ENCODE results near the gene IPO9. TPM values are rescaled to one million over a fixed set of nuclear protein-coding genes. Genes with fewer than 3 reads are reported as not detected.

Gene IPO9
- total and polyA plus RNA-seq, 2 of the 4 experiments (the other 2 are of a cell fraction), result 14.0 to 23.4 TPM

DNA sequence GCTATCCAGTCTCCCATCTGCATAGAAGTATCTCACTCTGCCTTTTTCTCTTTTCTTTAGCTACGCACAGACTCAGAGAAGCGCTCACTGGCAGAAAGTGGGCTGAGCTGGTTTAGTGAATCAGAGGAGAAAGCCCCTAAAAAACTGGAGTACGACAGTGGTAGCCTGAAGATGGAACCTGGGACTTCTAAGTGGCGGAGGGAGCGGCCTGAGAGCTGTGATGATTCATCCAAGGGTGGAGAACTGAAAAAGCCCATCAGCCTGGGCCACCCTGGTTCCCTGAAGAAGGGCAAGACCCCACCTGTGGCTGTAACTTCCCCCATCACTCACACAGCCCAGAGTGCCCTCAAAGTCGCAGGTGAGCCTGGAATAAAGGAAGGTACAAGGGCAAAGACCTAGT, 48.0 kb upstream of the IPO9 start:
- H3K79me1 ChIP-seq (ENCODE audit: low read depth in 1 of 2, low read length in 2 of 2), result peaks cover 28 to 65% of the 10 kb centered on the region in 2 experiments
- ATAC-seq (ENCODE audit: low read depth), result no peak
- H2BK20ac ChIP-seq (ENCODE audit: low read depth, low read length), result no peak overlapping the region
- H3K9ac ChIP-seq (ENCODE audit: low read depth, low read length), result no peak overlapping the region
- H2AFZ ChIP-seq (replicated peaks; ENCODE audit: low read length, poor library complexity), result no peak overlapping the region
- intact Hi-C loops (cut with micrococcal nuclease), result no loop called here
- H4K5ac ChIP-seq (ENCODE audit: low read depth, low read length), result no peak overlapping the region
- H2BK5ac ChIP-seq (ENCODE audit: low read depth, low read length, poor library complexity, severe bottlenecking), result peak overlapping the region; percentile 45
- H2BK15ac ChIP-seq (ENCODE audit: low read depth, low read length), result no peak overlapping the region
- H2AK9ac ChIP-seq (replicated peaks; ENCODE audit: low read depth, low read length, poor library complexity), result no peak overlapping the region
- H4K91ac ChIP-seq (ENCODE audit: insufficient read depth, low read depth, low read length), result peak overlapping the region; percentile 39; the same call in 1 of the 2 replicates
- BruUV-seq (replicated peaks), result no TSS peak
- no peak overlapping the region for H3K4me3 ChIP-seq (ENCODE audit: insufficient read depth, low read depth, low read length)
- CTCF ChIA-PET, result interaction anchor here (1.3 kb wide), 1 partner anchor 65 kb away, joined by 3 read pairs; no protein-coding TSS in a partner anchor
- 0 out of 2 replicates have a peak overlapping the region, but pooled peaks have one; percentile 29 for H3K4ac ChIP-seq (ENCODE audit: low read depth, low read length)
- dilution Hi-C loops (cut with HindIII; ENCODE audit: low sequenced_read_pairs, unreplicated experiment), result no loop called here
- no peak overlapping the region for H3K56ac ChIP-seq (ENCODE audit: extremely low read depth, insufficient read depth, low read length)
- no peak overlapping the region; the same call in 1 of the 2 replicates for H3K14ac ChIP-seq (replicated peaks; ENCODE audit: low read depth, low read length)
- H4K20me1 ChIP-seq (ENCODE audit: insufficient read depth, low read length), result peaks cover 12% of the 10 kb centered on the region; the same call in 1 of the 2 replicates
- DNase-seq, result no peak
- no peak overlapping the region for H3K18ac ChIP-seq (ENCODE audit: low read depth, low read length)
- POLR2A ChIA-PET (ENCODE audit: unreplicated experiment), result no interaction called here
- 0 out of 2 replicates have a peak overlapping the region, but pooled peaks have one; percentile 15 for H3K23ac ChIP-seq (ENCODE audit: low read depth, low read length)
- H3K9me1 ChIP-seq (ENCODE audit: insufficient read depth, low read length), result peaks cover 7% of the 10 kb centered on the region; the same call in 1 of the 2 replicates
- H3K27ac ChIP-seq (ENCODE audit: insufficient read depth, low read length), result no peak overlapping the region
- H3K4me1 ChIP-seq (ENCODE audit: control insufficient read depth, insufficient read depth, low read length), result peaks cover 9% of the 10 kb centered on the region
- H2AK5ac ChIP-seq (ENCODE audit: low read depth, low read length), result 0 out of 2 replicates have a peak overlapping the region, but pooled peaks have one; percentile 24
- TF ChIP-seq CHD1 (IDR thresholded peaks at IDR 0.05; ENCODE audit: low read depth, low read length) (no peak), MXI1 (IDR thresholded peaks at IDR 0.05; ENCODE audit: borderline replicate concordance, low read depth, low read length) (no peak), RAD21 (IDR thresholded peaks at IDR 0.05; ENCODE audit: low read length) (no peak), MAFK (IDR thresholded peaks at IDR 0.05; ENCODE audit: low read depth, low read length) (no peak), BHLHE40 (IDR thresholded peaks at IDR 0.05; ENCODE audit: low read depth, low read length) (no peak), RFX5 (IDR thresholded peaks at IDR 0.05; ENCODE audit: low read depth, low read length) (no peak)
- TF ChIP-seq, protein P1, sequence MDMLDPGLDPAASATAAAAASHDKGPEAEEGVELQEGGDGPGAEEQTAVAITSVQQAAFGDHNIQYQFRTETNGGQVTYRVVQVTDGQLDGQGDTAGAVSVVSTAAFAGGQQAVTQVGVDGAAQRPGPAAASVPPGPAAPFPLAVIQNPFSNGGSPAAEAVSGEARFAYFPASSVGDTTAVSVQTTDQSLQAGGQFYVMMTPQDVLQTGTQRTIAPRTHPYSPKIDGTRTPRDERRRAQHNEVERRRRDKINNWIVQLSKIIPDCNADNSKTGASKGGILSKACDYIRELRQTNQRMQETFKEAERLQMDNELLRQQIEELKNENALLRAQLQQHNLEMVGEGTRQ (IDR thresholded peaks at IDR 0.05; ENCODE audit: low read depth, low read length), result no peak
- in situ Hi-C loops (cut with MboI; ENCODE audit: low sequenced_read_pairs), result no loop called here
- peak overlapping the region; percentile 13; the same call in 1 of the 2 replicates for H2BK120ac ChIP-seq (ENCODE audit: low read depth, low read length)
- no peaks in the 10 kb centered on the region for H3K9me3 ChIP-seq (ENCODE audit: control insufficient read depth, insufficient read depth, low read length)
- no peak overlapping the region for H4K8ac ChIP-seq (ENCODE audit: low read depth in 2 of 2, low read length in 2 of 2)
- WGBS, 2 experiments (ENCODE audit: extremely low coverage in 2 of 2, insufficient read length in 1 of 2), result 71% methylated on average over 1 of the region's 6 CpGs; no CpG with 5 or more reads in 1 of the 2 experiments
- H3K4me2 ChIP-seq (ENCODE audit: low read depth, low read length), result no peak overlapping the region
- H3K36me3 ChIP-seq (ENCODE audit: control insufficient read depth, insufficient read depth, low read length), result peaks cover 36% of the 10 kb centered on the region
- H3K27me3 ChIP-seq (ENCODE audit: control insufficient read depth, insufficient read depth, low read length), result no peaks in the 10 kb centered on the region
